GM12801 (cell line): ENCODE measurements around the gene SYCN.

Source experiments
- TF ChIP-seq, protein P1 (sequence below): IDR thresholded peaks from one replicate; pipeline ENCODE4 v1.5.1; 2011; ENCODE audit warnings: control low read depth; ENCODE audit not compliant: insufficient read length; ENCODE audit errors: extremely low read depth

SYCN gene

DNA sequence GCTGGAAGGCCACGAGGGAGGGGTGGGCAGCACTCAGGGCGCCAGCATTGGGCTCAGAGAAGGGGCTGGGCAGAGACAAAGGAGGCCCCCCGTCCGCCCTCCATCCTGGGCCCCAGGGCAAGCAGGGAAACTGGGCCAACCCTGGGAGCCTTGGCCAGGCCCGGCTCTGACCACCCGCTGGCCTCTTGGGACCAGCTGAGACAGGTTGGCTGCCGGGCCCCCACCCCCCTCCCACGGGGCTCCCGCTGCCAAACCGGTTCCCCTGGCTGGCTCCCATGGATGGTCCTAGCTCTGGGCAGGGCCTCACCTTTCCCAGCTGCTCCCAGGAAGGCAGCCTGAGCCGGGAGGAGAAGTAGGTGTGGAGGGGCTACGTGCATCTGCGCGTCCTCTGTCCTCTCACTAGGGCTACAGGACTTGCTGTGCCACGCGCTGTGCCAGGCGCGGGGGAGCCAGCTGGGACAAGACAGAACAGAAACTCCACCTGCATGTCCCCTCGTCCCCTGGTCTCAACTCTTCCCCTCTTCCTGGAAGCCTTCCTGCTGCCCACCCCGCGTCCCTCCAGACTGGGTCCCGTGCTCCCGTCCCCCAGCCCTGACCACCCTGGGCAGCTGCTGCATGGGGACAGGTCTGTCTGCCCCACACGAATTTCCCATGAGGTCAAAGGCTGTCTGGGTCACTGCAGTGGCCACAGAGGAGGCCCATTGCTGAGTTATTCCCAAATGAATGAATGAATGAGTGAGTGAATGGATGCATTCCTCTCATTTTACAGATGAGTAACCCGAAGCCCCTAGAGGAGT, 36.4 kb downstream of the SYCN start:
- TF ChIP-seq, protein P1, sequence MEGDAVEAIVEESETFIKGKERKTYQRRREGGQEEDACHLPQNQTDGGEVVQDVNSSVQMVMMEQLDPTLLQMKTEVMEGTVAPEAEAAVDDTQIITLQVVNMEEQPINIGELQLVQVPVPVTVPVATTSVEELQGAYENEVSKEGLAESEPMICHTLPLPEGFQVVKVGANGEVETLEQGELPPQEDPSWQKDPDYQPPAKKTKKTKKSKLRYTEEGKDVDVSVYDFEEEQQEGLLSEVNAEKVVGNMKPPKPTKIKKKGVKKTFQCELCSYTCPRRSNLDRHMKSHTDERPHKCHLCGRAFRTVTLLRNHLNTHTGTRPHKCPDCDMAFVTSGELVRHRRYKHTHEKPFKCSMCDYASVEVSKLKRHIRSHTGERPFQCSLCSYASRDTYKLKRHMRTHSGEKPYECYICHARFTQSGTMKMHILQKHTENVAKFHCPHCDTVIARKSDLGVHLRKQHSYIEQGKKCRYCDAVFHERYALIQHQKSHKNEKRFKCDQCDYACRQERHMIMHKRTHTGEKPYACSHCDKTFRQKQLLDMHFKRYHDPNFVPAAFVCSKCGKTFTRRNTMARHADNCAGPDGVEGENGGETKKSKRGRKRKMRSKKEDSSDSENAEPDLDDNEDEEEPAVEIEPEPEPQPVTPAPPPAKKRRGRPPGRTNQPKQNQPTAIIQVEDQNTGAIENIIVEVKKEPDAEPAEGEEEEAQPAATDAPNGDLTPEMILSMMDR, result no peak

DNA sequence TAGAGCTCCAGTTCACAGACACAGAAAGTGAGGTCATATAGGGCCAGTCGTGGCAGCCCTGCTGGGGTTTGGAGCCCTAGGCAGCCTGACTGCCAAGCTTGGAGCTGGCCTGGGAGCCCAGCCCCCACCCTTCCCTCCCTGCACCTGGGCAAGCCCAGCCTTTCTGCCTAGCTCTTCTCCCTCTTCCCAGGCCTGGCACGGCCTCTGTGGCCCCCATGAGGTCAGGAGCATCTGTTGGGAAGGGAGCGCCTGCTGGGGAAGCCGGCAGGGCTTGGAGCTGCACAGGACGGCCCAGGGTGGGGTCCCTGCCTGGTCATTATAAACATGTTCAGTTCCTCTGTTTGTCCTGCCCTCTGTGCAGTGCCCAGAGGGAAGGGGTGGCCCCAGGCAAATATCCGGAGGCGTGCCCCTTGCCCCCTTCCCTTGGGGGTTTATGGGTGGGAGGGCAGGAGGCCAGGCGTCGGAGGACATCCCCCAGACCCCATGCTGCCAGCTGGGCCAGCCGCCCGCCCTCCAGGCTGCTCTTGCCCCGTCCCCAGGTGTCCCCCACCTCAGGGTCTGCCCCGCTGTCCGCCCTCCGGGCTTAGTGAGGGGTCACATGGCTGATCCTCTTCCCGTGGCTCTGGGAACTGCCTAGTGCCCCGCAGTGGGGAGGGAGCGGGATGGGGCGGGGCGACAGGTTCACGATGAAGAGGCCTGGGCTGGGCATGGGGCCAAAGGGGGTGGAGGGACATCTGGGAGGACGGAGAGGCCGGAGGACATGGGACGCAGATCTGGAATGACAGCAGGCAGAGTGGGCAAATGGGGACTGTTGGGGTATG, 37.3 kb downstream of the SYCN start:
- TF ChIP-seq, protein P1, result no peak

DNA sequence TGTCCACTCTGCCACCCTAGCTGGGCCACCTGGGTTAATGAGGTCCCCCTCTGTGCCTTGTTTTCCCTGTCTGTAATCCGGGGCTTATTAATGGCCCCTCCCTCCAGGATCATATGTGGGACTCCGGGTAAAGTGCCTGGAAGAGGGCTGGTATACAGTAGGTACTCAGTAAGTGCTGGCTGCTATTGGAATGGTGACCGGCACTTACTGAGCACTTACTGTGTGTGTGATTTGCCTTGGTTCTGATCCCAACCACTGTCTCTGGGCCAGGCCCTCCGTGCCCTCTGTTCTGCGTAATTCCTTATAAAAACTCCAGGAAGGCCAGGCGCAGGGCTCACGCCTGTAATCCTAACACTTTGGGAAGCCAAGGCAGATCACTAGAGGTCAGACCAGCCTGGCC, 38.2 kb downstream of the SYCN start:
- TF ChIP-seq, protein P1, result no peak

DNA sequence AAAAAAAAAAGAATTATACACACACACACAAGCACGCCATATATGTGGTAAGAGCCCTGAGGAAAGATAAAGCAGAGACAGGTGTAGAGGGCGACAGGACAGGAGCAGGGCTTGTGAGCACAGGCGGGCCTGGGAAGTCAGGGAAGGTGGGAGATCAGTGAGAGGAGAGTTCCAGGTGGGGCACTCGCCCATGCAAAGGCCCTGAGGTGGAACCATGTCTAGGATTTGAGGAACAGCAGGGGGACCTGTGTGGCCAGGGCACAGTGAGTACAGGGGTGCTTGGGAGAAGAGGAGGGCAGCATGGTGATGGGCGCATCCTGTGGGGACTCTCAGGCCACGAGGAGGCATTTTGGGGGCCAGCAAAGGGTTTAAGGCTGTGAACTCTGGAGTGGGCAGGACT, 39.8 kb downstream of the SYCN start:
- TF ChIP-seq, protein P1, result no peak

DNA sequence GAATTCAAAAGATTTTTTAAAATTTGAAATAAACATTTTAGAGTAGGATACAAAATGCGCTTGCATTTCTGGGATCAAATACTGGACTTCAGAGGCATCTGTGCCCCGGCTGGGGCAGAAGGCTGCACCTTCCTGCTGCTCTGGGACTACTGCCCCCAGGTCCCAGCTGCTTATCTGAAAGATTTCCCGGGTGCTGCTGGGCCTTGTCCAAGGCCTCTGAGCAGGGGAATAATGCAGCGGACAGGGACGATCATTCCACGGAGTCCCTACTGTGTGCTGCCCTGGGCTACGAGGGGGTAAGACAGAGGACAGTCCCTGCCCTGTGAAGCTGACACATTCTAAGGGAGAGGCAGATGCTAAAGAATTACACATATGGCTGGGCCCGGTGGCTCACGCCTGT, 40.4 kb downstream of the SYCN start:
- TF ChIP-seq, protein P1, result no peak

DNA sequence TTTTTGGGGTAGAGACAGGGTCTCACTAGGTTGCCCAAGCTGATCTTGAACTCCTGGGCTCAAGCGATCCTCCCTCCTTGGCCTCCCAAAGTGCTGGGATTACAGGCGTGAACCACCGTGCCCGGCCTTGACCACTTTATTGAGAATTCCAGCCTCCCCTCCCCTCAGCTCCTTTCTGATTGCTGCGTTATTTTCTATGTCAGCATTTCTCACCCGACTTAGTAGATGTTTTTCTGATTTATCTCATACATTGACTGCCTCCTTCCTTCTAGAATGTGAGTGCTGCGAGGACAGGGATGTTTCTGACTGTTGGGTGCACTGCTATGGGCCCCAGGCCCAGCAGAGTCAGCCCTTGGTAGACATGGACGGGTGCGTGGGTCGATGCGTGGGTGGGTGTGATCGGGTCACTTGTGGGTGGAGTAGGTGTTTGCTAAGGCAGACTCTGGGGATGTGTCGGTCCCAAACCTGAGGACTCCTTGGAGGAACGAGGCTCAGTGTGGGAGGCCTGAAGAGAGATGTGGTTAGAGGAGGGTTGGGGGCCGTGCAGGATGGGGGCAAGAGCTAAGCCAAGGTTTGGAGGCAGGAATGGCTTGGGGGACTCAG, 41.5 kb downstream of the SYCN start:
- TF ChIP-seq, protein P1, result no peak
